HCT116 (cell line): ENCODE data around the gene PIK3R4. TPM values are rescaled to one million over a fixed set of nuclear protein-coding genes. Genes with fewer than 3 reads are reported as not detected.

Experiments used
- ATAC-seq: fragments of 200-7000 bp; cut with Tn5 transposase; 2 replicates; pipeline ENCODE4 v1.9.1; 2020; ENCODE audit warnings: mild to moderate bottlenecking, moderate library complexity
- BruUV-seq: library from RNA; stranded (reverse); fragments of 400-500 nt; replicated peaks from 2 replicates; lab custom pipeline; 2021; lab: Mats Ljungman, UMichigan
- CTCF ChIA-PET: fragments of 300-600 bp; sonication (Branson Sonifier 250); formaldehyde crosslinking; loops from one replicate; lab custom pipeline; 2021; ENCODE audit warnings: antibody characterized with exemption; lab: Charles Lee
- POLR2A ChIA-PET: fragments of 300-600, 350-600 bp; sonication (Branson Sonifier 250); formaldehyde crosslinking; loops from one replicate; lab custom pipeline; 2021; ENCODE audit warnings: antibody characterized with exemption; lab: Charles Lee
- RAD21 ChIA-PET, 2 experiments: fragments of 300-600 bp; sonication (Branson Sonifier 250); formaldehyde crosslinking; loops; one replicate each; lab custom pipeline; 2023; ENCODE audit warnings: low total read pairs in 2 of 2; ENCODE audit not compliant: uncharacterized antibody in 2 of 2, unreplicated experiment in 2 of 2, low non-redundant PET in 1 of 2; lab: Charles Lee
- DNase-seq: peaks from one replicate; pipeline ENCODE4 v3.0.0-alpha.2; 2010; ENCODE audit warnings: low read depth, low spot score
- H2AFZ ChIP-seq: fragments of 200-600 bp; shearing (Covaris generic), sonication (generic); 2 replicates; pipeline ENCODE4 v1.6.1; 2017; ENCODE audit warnings: low read depth, mixed run types, mixed read lengths, antibody characterized with exemption, low read length; ENCODE audit not compliant: poor library complexity, severe bottlenecking
- H3K27ac ChIP-seq: 2 replicates; pipeline ENCODE4 v1.5.1; 2012; ENCODE audit warnings: low read depth, low read length
- H3K27me3 ChIP-seq: fragments of 200-600 bp; sonication (generic); 2 replicates; pipeline ENCODE4 v1.6.1; 2016; ENCODE audit warnings: mixed run types, low read length, mixed read lengths; ENCODE audit not compliant: insufficient read depth
- H3K36me3 ChIP-seq, 2 experiments: fragments of 200-500 bp in 1 of 2; fragments of 200-600 bp in 1 of 2; sonication (Bioruptor generic) in 1 of 2; sonication (generic) in 1 of 2; 2 replicates each; pipeline versions ENCODE4 v1.5.1 to v1.6.1; 2014 to 2016; ENCODE audit warnings: low read length in 2 of 2, inconsistent platforms in 1 of 2, mixed read lengths in 1 of 2, mixed run types in 1 of 2; ENCODE audit not compliant: insufficient read depth in 2 of 2, control insufficient read depth in 1 of 2
- H3K4me1 ChIP-seq, 2 experiments: fragments of 200-600 bp in 1 of 2; sonication (generic) in 1 of 2; 2 replicates each; pipeline versions ENCODE4 v1.5.1 to v1.6.1; 2012 to 2017; ENCODE audit warnings: low read length in 2 of 2, inconsistent platforms in 1 of 2, mild to moderate bottlenecking in 1 of 2, mixed read lengths in 1 of 2, mixed run types in 1 of 2, moderate library complexity in 1 of 2; ENCODE audit not compliant: insufficient read depth in 2 of 2, control insufficient read depth in 1 of 2
- H3K4me2 ChIP-seq: fragments of 200-600 bp; sonication (generic); 2 replicates; pipeline ENCODE4 v1.6.1; 2017; ENCODE audit warnings: mixed run types, low read length, mixed read lengths
- H3K4me3 ChIP-seq, 2 experiments: fragments of 200-600 bp in 1 of 2; sonication (generic) in 1 of 2; replicated peaks in 1 of 2; 2 replicates each; pipeline ENCODE4 v1.5.1; 2011 to 2016; ENCODE audit warnings: low read length in 2 of 2, control low read depth in 1 of 2, low read depth in 1 of 2, mild to moderate bottlenecking in 1 of 2, mixed read lengths in 1 of 2, mixed run types in 1 of 2
- H3K79me2 ChIP-seq: fragments of 200-600 bp; sonication (generic); 2 replicates; pipeline ENCODE4 v1.6.1; 2017; ENCODE audit warnings: mild to moderate bottlenecking, mixed run types, low read length, moderate library complexity, mixed read lengths; ENCODE audit not compliant: insufficient read depth
- H3K9ac ChIP-seq: fragments of 200-600 bp; sonication (generic); 2 replicates; pipeline ENCODE4 v1.6.1; 2016; ENCODE audit warnings: low read length, mixed read lengths
- H3K9me2 ChIP-seq: fragments of 200-600 bp; sonication (generic), shearing (Covaris generic); 2 replicates; pipeline ENCODE4 v1.6.1; 2017; ENCODE audit warnings: mixed run types, mild to moderate bottlenecking, moderate library complexity; ENCODE audit not compliant: insufficient read depth
- H3K9me3 ChIP-seq, 2 experiments: fragments of 200-500 bp in 1 of 2; fragments of 200-600 bp in 1 of 2; sonication (Bioruptor generic) in 1 of 2; sonication (generic) in 1 of 2; 2 replicates each; pipeline ENCODE4 v1.6.1; 2014 to 2017; ENCODE audit warnings: low read length in 2 of 2, mixed read lengths in 2 of 2, inconsistent platforms in 1 of 2, low read depth in 1 of 2, mild to moderate bottlenecking in 1 of 2, mixed run types in 1 of 2, moderate library complexity in 1 of 2; ENCODE audit not compliant: control insufficient read depth in 1 of 2, insufficient read depth in 1 of 2
- H4K20me1 ChIP-seq: fragments of 200-600 bp; sonication (generic), shearing (Covaris generic); 2 replicates; pipeline ENCODE4 v1.6.1; 2017; ENCODE audit warnings: mixed run types, mild to moderate bottlenecking, moderate library complexity; ENCODE audit not compliant: insufficient read depth
- CBX3 ChIP-seq: IDR thresholded peaks from 2 replicates; pipeline ENCODE4 v1.6.1; 2012; ENCODE audit warnings: low read depth
- CEBPB ChIP-seq: IDR thresholded peaks from 2 replicates; pipeline ENCODE4 v1.6.1; 2012; ENCODE audit warnings: low read depth
- ELF1 ChIP-seq: IDR thresholded peaks from 2 replicates; pipeline ENCODE4 v1.6.1; 2012; ENCODE audit warnings: low read depth, borderline replicate concordance
- EZH2 ChIP-seq: fragments of 200-600 bp; sonication (generic); IDR thresholded peaks from 2 replicates; pipeline ENCODE4 v1.6.1; 2017; ENCODE audit warnings: antibody characterized with exemption, mixed run types
- FOSL1 ChIP-seq: IDR thresholded peaks from 2 replicates; pipeline ENCODE4 v1.6.1; 2012; ENCODE audit warnings: low read depth
- JUND ChIP-seq: IDR thresholded peaks from 2 replicates; pipeline ENCODE4 v1.6.1; 2012
- POLR2AphosphoS5 ChIP-seq: IDR thresholded peaks from 2 replicates; pipeline ENCODE4 v1.6.1; 2011; ENCODE audit warnings: mild to moderate bottlenecking, low read depth, low read length, moderate library complexity
- SRF ChIP-seq: IDR thresholded peaks from 2 replicates; pipeline ENCODE4 v1.6.1; 2012; ENCODE audit warnings: low read depth
- TCF7L2 ChIP-seq: IDR thresholded peaks from 2 replicates; pipeline ENCODE4 v1.7.0; 2011; ENCODE audit warnings: borderline replicate concordance, inconsistent platforms; ENCODE audit not compliant: insufficient read depth, insufficient read length; ENCODE audit errors: extremely low read depth
- YY1 ChIP-seq: IDR thresholded peaks from 2 replicates; pipeline ENCODE4 v1.6.1; 2011; ENCODE audit warnings: low read length, low read depth, moderate library complexity, mild to moderate bottlenecking; ENCODE audit not compliant: insufficient replicate concordance; ENCODE audit errors: extremely low read depth
- ZNF274 ChIP-seq: fragments of 200-500 bp; sonication (Bioruptor generic); IDR thresholded peaks from 2 replicates; pipeline ENCODE4 v1.6.1; 2014; ENCODE audit warnings: mild to moderate bottlenecking, low read depth, low read length, inconsistent platforms
- intact Hi-C: fragments of 100-400 bp; cut with micrococcal nuclease; formaldehyde crosslinking; loops from 2 replicates; pipeline ENCODE4 v1.10.0; 2022
- total RNA-seq: library from RNA; stranded (reverse); gene quantifications from one replicate; pipeline ENCODE4 v1.2.1, GENCODE V29; 2021; ENCODE audit not compliant: unreplicated experiment
- TF ChIP-seq, protein P1 (sequence below): IDR thresholded peaks from 2 replicates; pipeline ENCODE4 v1.6.1; 2012
- TF ChIP-seq, protein P2 (sequence below): IDR thresholded peaks from 2 replicates; pipeline ENCODE4 v1.6.1; 2011; ENCODE audit warnings: mild to moderate bottlenecking, low read length, moderate library complexity; ENCODE audit not compliant: insufficient replicate concordance; ENCODE audit errors: extremely low read depth
- TF ChIP-seq, protein P3 (sequence below), 3 experiments: fragments of 200-600 bp in 1 of 3; sonication (generic) in 1 of 3; IDR thresholded peaks in 2 of 3; conservative IDR thresholded peaks in 1 of 3; 2 replicates each; pipeline ENCODE4 v1.5.1; 2012 to 2017; ENCODE audit warnings: low read depth in 2 of 3, low read length in 2 of 3, antibody characterized with exemption in 1 of 3, borderline replicate concordance in 1 of 3, control low read depth in 1 of 3, mild to moderate bottlenecking in 1 of 3, mixed read lengths in 1 of 3, mixed run types in 1 of 3, moderate library complexity in 1 of 3; ENCODE audit not compliant: insufficient read depth in 1 of 3

PIK3R4 gene
- total RNA-seq, 1 experiment from 2014 or later, result 23.5 TPM

DNA sequence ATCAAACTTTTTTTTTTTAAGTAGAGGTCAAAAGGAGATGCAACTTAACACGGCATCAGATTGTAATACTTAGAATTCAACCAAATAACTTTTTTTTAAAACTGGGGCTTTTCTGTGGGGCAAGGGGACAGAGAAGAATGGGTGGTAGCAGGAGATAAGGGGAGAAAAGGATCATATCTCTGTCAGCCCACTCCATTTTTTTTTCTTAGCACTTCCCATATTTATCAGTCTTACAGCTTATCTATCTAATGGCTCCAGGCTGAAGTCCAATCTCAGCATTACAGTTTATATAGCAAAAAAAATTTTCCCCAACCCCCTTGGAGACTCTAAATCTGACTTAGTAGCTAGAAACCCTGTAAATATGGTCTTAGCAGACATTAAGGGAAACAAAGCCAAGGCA lies 69.3 kb downstream of the PIK3R4 start:
- no peak for ATAC-seq

More for the DNA sequence above, 69.3 kb downstream of the PIK3R4 start:
- BruUV-seq, result no TSS peak
- no peaks in the 10 kb centered on the region for H3K27me3 ChIP-seq
- POLR2A ChIA-PET, result no interaction called here
- no peak for DNase-seq
- RAD21 ChIA-PET, result no interaction called here
- no peaks in the 10 kb centered on the region for H3K79me2 ChIP-seq
- H3K4me1 ChIP-seq, result no peaks in the 10 kb centered on the region
- CTCF ChIA-PET, result no interaction called here
- intact Hi-C loops, result no loop called here
- H3K4me2 ChIP-seq, result no peak overlapping the region
- no peak overlapping the region for H3K9ac ChIP-seq
- peaks cover 8% of the 10 kb centered on the region in 2 experiments; a peak in 3 of 4 replicates for H3K36me3 ChIP-seq
- H3K4me3 ChIP-seq, result no peak overlapping the region
- H4K20me1 ChIP-seq, result no peaks in the 10 kb centered on the region
- TF ChIP-seq TCF7L2 (no peak), ELF1 (no peak), SRF (no peak), JUND (no peak), ZNF274 (no peak), POLR2AphosphoS5 (no peak), CBX3 (no peak), EZH2 (no peak), YY1 (no peak), FOSL1 (no peak), CEBPB (no peak)
- TF ChIP-seq, protein P1, sequence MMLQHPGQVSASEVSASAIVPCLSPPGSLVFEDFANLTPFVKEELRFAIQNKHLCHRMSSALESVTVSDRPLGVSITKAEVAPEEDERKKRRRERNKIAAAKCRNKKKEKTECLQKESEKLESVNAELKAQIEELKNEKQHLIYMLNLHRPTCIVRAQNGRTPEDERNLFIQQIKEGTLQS, result no peak
- TF ChIP-seq, protein P2, sequence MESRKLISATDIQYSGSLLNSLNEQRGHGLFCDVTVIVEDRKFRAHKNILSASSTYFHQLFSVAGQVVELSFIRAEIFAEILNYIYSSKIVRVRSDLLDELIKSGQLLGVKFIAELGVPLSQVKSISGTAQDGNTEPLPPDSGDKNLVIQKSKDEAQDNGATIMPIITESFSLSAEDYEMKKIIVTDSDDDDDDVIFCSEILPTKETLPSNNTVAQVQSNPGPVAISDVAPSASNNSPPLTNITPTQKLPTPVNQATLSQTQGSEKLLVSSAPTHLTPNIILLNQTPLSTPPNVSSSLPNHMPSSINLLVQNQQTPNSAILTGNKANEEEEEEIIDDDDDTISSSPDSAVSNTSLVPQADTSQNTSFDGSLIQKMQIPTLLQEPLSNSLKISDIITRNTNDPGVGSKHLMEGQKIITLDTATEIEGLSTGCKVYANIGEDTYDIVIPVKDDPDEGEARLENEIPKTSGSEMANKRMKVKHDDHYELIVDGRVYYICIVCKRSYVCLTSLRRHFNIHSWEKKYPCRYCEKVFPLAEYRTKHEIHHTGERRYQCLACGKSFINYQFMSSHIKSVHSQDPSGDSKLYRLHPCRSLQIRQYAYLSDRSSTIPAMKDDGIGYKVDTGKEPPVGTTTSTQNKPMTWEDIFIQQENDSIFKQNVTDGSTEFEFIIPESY, result no peak
- TF ChIP-seq, protein P3, sequence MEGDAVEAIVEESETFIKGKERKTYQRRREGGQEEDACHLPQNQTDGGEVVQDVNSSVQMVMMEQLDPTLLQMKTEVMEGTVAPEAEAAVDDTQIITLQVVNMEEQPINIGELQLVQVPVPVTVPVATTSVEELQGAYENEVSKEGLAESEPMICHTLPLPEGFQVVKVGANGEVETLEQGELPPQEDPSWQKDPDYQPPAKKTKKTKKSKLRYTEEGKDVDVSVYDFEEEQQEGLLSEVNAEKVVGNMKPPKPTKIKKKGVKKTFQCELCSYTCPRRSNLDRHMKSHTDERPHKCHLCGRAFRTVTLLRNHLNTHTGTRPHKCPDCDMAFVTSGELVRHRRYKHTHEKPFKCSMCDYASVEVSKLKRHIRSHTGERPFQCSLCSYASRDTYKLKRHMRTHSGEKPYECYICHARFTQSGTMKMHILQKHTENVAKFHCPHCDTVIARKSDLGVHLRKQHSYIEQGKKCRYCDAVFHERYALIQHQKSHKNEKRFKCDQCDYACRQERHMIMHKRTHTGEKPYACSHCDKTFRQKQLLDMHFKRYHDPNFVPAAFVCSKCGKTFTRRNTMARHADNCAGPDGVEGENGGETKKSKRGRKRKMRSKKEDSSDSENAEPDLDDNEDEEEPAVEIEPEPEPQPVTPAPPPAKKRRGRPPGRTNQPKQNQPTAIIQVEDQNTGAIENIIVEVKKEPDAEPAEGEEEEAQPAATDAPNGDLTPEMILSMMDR (IDR thresholded peaks at IDR 0.05 in 2 of 3, conservative IDR thresholded peaks at IDR 0.05 in 1 of 3; ENCODE audit: borderline replicate concordance in 1 of 3, insufficient read depth in 1 of 3, low read depth in 2 of 3, low read length in 2 of 3), result no peak
- H3K9me3 ChIP-seq, result no peaks in the 10 kb centered on the region
- H2AFZ ChIP-seq, result no peak overlapping the region
- no peaks in the 10 kb centered on the region for H3K9me2 ChIP-seq
- no peak overlapping the region for H3K27ac ChIP-seq
